ENCODE measurements around the gene STK40.
A peak's percentile ranks its signal among the peaks of the same experiment; 100 is the strongest.

DNA sequence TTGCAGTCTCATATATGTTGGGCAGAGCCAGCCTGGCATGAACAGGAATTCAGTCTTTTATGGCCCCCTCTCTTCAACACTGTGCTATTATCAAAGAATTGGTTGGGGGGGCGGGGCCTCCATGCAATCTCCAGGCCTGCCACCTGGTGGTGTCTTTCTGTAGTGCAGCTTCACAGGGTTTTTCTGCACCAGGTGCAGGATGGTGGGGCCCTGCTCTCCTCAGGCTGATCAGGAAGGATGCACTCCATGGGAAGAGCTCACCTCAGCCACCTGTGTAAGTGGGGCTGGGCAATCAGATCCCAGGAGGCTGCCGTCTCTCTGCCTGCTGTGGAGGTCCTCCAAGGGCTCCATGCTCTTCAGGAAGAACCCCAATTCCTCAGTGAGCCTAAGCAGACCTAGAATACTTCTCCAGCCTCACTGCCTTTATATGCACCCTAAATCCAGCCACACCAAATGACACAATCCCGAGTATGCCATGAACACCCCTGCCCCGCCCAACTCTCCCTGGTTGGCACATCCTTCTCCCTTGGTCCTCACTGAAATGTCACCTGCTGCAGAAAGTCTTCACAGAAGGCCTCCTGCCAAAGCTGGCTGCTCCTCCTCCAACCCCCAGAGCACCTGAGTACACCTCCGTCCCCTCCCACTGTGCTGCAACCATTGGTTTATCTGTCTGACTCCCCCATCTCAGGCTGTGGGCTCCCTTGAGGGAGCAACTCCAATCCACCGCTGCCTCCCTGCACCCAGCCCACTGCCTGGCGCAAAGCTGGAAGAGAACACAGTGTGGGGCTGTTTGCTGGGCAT is 16.5 kb downstream of the STK40 start:
- TF ChIP-seq CTCF (IDR thresholded peaks at IDR 0.05 in 4 of 5, conservative IDR thresholded peaks at IDR 0.05 in 1 of 5) (peak; percentile 85 to 95 (median 93)), POLR2A (IDR thresholded peaks at IDR 0.05) (no peak)
